GM19328 (cell line): ENCODE results near the gene INMT.

Source experiments
- ATAC-seq: cut with Tn5 transposase; IDR thresholded peaks from one replicate; pipeline ENCODE4 v1.9.1; 2021; ENCODE audit warnings: mild to moderate bottlenecking, moderate library complexity; ENCODE audit not compliant: unreplicated experiment

INMT gene

DNA sequence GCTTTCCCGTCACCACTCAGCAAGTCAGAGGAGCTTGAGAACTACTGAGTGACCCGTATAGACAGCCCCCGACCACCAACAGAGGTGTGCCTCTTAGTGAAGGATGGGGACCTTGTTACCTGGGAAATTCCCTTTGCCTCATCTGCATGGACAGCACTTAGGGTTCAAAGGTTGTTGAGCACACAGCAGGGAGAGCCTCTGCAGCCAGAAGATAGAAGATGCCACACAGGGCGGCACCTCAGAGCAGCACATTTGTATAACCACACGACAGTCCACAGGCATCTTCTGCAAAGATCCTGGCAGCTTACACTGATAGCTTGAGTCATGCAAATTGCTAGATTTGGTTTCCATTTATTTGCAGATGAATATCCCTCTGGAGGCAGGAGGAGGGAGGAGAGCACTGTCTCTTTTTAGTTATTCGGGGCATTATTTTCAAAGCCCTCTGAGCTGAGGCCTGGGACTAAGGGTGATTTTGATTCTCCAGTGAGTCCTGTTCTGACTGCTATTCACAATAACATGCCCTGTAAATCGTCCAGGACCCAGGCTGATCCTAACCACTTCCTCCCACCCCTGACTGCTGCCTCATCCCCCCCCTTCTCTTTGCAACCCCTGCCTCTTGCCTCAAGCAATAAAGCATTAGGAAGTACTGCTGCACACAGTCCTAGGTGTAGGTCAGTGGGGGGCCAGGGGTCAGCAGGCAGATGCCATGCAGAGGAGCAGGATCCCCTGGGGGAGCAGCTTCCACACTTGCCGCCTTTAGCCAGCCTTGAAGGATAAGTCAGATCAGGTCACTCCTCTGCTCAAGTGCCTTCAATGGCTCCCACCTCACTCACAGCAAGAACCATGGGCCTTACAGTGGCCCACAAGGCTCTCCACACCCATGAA is 24.6 kb upstream of the INMT start:
- ATAC-seq = no peak

DNA sequence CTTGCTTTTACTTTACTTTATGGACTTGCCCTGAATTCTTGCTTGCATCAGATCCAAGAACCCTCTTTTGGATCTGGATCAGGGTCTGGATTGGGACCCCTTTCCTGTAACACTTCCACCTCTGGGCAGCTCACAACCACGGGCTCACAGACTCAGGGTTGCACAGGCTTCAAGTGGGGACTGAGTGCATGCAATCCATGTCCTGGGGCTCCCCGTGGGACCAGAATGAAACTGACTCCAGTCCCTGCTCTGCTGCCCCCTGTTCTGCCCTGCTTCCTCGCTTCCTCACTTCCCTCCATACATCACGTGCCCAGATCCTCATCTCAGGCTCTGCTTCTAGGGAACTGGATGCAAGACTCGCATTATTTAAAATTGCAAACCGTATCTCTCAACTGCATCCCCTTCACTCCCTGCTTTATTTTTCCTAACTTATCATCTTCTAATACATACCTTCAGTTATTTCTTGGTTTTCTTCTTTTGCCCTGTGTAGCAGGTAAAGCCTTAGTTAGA is 23.3 kb upstream of the INMT start:
- ATAC-seq = no peak

DNA sequence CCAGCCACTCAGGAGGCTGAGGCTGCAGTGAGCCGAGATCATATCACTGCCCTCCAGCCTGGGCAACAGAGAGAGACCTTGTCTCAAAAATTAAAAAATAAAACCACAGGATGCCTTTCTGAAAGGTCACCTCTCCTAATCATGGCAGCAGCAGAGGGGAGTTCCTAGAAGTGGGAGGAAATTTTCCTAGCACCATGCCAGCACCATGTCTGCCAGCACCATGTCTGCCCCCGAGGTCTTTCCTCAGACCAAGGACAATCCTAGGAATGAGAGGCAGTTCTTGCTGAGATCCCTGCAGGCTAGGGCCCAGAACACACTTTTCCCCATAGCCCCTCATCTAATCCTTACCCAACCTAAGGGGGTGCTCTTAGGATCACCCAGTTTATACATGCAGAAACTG is 22.3 kb upstream of the INMT start:
- ATAC-seq = no peak

DNA sequence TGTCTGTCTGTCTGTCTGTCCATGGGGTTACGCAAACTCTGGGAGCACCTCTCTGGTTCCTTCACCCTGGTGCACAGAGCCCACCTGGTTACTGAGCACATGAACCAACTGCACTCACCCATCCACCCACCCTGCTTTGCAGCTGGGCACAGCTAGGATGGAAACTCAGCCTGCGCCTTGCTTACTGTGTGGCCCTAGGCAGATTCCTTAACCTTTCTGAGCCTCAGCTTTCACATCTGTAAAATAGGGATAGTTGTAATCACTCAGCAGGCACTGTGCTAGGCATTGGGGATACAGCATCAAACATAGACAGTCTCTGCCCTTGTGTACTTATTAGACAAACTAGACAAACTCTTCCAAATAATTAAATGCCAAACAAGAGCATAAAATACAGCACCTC is 21.8 kb upstream of the INMT start:
- ATAC-seq = no peak

DNA sequence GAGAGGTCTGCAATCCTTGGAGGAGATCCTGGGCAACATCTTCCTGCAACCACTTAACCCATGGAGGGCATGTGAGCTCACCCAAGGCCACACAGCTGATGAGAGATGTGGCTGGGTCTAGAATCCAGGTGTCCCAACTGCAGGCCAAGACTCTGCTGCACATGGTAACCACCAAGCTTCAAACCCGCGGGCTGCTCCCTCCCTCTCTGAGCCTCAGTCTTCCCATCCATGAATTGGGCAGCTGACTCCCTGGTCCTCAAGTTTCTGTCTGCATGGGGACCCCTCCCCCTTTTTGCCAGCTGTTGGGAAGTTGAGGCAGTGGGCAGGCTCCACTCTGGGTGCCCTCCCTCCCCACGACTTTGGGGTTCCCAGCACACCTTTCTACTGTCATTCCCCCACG is 20.9 kb upstream of the INMT start:
- no peak for ATAC-seq

DNA sequence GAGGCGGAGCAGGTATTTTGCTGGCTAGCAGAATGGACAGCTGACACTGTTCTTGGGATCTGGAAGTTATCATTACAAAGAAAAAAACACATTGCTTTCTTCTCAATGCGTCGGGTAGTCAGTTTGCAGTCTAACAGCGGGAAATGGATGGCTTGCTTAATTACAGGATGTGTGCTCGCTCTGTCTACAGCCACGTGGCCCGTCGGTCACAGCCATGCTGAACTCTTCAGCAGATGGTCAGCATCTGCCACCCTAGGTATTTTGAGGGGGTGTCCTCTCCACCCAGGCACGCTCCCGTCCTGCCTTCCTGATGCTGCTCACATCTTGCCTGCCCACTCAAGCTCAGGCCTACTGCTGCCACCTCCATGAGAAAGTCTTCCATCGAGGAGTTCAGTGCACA is 20.4 kb upstream of the INMT start:
- ATAC-seq = no peak

DNA sequence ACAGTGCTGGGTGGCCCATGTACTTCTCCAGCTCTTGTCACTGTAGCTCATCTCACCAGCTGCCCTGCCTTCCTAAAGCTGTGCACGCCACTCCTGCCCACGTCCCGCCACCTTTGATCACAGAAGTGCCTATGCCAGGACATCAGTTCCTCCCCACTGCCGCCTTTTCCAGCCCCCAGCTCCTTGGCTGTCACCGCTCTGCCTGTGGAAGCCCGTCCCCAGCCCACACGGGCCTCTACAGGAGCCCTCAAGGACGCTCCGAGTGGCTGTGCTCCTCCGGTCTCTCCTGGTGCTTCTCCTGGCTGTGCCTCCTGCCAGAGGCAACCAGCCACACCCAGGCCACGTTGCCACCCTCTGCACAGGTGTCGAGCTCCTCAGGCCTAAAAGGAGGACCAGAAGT is 19.3 kb upstream of the INMT start:
- no peak for ATAC-seq

DNA sequence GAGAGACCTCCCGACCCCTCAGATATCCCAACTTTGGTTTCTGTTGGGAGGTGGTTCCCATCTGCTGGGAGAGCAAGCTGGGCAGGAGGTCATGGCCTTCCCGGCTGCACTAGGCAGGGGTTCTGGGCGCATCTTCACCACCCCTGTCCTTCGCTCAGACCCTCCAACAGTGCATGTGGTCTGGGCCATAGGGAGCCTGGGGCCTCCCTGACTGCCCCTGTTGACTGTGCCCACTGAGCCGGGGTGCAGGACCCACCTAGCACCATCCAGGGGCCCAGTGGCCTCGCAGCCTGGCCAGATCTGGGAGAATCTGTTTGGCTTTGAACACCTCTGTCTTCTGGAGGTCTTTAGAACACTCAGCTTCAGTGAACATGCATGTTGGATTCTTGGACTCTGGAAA is 18.7 kb upstream of the INMT start:
- ATAC-seq = no peak

DNA sequence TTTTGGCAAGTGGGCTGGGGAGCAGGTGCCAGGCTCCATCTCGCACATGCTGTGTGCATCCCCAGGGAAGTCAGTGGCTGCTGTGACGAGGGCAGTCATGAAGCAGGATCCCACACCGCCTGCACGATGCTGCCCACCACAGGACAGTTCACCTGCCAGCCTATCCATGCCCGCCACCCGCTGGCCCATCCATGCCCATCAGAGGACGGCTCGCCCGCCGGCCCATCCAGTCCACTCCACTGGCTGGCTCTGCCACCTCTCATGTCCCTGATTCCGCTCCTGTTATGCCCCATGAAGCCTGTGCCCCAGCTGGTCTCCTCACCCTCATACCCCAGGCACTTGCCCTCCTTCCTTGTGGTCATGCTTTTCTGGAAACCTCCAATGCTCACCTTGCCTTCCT is 18.2 kb upstream of the INMT start:
- ATAC-seq = no peak

DNA sequence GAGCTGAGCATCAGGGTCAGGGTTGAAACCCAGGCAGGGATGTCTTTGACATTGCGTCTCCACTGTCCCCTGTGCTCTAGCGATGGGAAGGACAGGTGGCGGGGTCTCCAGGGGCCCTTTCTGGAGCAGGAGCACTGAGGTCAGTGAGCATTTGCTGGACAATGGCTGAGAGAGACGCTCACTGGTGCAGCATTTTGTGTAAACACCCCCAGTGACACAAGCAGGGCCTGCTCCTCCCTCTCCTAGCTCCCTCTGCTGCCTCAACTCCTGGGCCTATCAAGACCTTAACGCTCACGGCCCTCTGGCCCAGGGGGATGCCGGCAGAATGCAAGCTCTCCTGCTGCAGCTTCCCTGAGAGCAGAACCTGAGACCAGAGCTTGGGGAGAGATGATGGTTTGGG is 17.4 kb upstream of the INMT start:
- ATAC-seq = no peak

DNA sequence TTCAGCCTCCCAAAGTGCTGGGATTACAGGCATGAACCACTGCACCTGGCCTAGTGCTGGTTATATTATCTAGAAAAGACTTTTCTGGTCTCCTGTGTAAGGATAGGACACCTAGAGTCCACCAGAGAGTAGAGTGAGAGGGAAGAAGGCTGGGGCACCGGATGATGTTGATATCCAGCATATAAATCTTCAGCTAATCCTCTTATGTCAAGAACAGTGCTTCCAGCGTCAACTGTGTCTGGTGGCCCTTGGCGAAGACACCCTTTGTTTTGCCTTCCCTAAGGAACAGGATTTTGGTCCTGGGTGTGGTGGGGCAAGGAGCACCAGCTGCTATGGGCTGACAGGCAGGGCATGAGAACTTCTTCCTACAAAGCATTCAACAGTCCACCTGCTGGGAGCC is 16.3 kb upstream of the INMT start:
- no peak for ATAC-seq

DNA sequence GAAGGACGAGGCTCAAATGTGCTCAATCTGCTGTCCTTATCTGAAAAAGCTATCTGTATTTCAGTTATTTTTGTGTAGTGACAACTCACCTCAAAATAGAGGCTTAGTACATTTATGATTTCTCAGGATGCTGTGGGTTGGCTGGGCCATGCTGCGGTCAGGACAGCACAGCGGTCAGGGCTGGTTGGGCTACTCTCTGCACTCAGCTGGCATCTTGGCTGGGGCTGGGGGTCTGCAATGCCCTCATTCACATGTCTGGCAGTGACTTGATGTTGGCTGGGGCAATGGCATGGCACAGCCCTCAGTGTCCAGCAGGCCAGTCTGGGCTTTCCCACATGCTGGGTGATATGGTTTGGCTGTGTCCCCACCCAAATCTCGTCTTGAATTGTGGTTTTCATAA is 15.6 kb upstream of the INMT start:
- ATAC-seq = no peak

DNA sequence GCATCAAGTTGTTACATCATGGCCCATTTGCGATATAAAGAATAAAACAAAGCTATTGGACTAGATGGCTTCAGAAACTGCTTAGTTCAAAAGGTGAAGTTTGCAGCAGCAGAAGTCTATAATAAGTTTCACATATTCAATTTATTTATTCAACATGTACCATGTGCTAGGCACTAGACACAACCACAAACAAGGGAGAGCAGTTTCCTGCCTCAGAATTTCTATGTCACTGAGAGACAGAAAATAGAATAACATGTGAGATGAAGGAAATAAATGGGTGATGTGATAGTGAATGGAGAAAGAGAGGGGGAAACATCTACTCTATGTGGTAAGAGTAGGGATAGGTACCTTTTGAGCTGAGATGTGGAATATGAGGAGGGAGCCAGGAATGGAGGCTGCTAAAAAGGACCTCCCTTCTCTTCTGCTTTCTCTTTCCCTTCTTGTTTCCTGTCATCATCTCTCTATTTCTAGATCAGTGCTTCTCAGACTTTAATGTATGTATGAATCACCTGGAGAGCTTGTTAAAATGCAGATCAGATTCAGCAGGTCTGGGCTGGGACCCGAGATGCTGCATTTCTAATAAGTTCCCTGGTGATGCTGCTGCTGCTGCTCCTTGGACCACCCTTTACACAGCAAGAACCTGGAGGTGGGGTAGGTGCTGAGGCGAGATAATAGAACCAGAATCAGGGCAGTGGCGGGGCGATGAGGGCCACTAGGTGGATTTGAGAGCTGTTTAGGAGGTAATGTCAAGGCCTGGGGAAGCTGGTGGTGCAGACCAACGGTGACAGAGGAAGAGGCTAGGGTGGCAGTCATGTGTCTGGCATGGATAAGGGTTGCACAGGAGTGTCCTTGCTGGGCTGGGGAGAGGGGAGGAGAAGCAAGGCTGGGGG is 13.7 kb upstream of the INMT start:
- no peak for ATAC-seq

DNA sequence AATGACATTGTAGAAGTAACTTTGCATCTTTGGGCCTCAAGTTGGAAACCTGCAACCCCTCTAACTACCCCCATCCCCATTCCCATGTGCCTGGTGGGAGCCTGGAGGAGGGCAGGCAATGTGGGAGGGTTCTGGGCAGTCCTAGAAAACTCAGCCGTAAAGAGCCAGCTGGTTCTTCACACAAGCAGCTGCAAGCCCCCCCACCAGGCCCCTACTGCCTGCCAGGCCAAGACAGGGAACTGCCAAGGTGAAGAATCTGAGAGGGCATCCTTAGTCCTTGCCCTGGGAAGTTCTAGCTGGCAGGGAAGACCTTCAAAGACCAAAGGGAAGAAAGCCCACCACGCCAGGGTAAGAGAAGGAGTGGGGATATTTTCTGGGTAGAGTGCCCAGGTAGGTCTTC is 12.2 kb upstream of the INMT start:
- no peak for ATAC-seq

DNA sequence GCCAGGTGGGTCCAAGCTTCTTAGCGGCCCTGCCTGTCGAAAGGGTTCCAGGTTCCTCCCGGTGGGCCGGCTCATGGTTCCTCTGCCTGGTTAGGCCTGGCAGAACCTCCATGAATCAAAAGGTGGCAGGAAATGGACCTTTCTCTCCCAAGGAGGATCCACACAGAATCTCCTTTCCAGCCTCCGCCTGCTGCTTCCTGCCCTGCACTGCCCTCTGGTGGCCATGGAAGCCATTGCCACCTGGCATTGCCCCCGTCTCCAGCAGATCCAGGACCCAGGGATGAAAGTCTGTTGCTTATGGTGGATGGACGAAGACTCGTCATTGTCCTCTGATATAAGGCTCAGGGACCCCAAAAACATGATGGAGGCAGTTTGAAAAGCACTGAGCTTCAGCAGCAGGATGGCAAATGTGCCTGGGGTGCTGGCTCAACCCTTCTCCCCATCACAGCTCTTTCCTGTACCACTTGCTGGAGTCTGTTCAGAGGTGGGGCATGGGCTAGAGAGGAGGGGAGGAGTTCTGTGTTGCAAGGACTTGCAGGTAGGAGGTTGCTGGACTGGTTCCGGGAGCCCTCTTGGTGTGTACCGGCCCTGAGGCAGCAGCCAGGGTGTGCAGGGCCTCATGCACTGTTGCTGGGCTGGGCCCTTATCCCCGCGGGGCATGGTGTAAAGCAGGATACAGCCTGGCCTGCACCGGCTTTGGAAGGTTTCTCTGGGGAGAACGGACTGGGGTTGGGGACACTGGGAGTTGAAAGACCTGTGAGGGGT is 11.3 kb upstream of the INMT start:
- ATAC-seq = no peak

DNA sequence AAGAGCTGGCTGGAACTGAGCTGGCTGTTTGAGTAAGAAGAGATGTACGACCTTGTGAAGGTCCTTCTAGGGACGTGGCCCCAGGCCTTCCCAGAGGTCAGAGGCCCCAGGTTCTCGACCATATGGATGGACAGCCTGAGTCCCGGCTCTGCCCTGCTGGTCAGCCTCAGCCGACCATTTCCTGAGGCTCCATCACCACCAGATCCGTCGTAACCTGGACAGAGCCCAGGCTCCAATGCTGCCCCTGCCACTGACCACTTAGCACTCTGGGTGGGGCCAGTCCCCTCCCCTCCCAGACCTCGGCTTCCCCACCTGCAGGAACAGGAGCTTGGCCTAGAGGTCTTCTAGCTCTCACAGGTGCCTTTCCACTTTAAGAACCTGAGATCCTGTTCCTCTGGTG is 10.6 kb upstream of the INMT start:
- no peak for ATAC-seq

DNA sequence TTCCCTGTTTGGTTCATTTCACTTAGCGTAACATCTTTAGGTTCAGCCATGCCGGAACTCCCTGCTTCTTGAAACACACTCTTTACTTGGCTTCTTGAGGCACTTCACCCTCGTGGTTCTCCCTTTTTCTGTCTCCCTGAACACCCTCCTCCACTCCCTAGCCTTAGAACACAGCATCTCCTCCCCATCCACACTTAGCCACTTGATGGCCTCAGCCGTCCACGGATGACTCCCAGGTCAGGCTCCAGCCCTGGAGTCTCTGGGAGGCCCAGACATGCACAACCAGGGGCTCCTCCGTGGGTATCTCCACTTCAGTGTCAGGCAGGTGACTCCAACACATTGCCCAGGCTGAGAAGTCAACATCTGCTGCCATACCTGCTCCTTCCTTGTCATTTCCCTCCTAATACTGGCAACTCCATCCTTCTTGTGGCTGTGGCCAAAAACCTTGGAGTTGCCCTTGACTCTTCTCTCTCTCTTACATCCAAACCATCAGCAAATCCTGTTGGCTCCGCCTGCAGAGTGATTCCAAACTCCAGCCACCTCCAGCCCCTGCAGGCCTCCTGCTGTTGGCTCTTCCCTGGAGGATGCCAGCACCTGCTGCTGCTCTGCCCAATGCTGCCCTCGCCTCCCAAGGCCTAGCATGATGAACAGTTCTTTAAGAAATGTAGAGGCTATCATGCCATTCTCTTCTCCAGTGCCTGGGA is 8.4 kb upstream of the INMT start:
- no peak for ATAC-seq

DNA sequence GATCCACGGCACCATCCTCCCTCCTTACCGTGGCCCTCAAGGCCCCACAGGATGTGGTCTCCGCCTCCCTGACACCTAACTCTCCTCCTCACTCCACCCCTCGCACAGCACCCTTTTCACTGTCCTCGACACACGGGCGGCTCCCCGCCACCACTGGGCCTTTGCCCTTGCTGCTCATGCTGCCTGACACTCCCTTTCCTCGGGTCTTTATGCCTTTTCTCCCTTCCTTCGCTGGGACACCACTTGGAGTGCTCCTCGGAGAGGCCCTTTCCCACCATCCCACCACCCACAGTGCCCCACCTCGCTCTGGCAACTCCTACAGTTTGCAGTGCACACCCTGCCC is 7.9 kb upstream of the INMT start:
- ATAC-seq = no peak

DNA sequence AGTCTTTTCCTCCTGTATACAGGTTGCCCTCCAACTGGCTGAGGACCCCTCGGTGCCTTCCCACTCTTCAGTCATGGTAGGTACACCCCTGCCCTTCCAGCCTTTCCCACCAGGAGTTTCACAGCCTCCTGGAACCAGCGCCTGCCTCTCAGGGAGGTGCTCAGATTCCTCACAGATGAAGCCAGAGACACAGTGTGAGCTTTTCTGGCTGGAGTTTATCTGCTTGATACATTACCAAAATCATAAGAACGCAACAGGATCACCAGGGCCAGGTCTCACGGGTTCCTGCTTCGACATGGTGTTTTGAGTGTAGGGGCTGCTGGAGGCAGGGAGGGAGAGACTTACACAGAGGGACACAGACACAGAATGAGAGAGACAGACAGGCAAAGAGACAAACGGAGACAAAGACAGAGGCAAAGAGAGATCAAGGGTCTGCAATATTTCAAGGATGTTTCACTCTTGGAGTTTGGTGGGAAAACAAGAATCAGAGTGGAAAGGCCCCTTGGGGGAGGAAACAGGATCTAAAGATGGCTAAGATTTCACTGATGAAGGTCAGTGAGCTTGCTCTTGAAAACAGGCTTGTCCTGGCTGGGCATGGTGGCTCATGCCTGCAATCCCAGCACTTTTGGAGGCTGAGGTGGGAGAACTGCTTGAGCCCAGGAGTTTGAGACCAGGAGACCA is 6.5 kb upstream of the INMT start:
- no peak for ATAC-seq

DNA sequence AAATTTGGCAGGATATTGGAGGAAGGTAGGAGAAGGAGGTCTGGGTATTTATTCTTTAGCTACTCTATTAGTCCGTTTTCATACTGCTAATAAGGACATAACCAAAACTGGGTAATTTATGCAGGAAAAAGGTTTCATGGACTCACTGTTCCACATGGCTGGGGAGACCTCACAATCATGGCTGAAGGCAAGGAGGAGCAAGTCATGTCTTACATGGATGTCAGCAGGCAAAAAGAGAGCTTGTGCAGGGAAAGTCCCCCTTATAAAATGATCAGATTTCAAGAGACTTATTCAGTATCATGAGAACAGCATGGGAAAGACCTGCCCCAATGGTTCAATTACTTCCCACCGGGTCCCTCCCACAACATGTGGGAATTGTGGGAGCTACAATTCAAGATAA is 1.9 kb upstream of the INMT start:
- no peak for ATAC-seq
